Hippocampal formation (tissue), 2 donors: ENCODE measurements around the gene KLHL26.

Source experiments
- DNase-seq, 2 donors: peaks; one replicate each; lab custom pipeline; 2025; lab: John Stamatoyannopoulos, UW

The KLHL26 gene

DNA sequence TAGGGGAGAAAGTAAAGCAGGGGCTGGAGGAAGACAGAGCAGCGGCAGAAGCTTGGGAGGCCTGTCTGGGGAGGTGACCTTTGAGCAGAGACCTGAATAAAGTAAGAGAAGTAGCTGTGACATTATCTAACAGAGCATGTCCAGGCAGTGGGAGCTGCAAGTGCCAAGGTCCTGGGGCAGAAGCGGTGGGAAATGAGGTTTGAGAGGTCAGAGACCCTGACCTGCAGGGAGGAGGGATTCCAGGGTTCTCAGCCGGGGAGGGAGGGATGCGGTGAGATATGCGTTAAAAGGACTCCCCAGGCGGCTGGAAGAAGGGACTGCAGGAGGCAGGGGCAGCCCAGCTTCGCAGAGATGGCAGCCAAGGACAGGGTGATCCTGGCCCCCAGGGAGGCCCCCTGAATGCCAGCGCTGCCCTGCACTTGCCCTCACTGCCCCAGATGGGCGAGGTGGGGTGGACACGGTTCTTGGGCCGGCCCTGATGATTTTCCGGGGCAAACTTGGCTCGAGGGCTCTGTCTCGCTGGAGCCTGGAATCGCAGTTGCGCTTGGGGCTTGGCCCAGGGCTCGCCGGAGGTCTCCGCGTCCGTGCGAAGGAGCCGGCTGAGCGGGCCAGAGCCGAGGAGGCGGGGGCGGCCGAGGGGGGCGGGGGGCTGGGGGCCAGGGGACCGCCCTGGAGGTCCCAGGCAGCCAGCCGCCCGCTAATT is 33.4 kb upstream of the KLHL26 start:
- DNase-seq, result no peak

GRCh38 chr19:18603958-18604819 is 32.6 kb upstream of the KLHL26 start:
- DNase-seq, result no peak

GRCh38 chr19:18604820-18605159 is 32.0 kb upstream of the KLHL26 start:
- DNase-seq, result no peak

DNA sequence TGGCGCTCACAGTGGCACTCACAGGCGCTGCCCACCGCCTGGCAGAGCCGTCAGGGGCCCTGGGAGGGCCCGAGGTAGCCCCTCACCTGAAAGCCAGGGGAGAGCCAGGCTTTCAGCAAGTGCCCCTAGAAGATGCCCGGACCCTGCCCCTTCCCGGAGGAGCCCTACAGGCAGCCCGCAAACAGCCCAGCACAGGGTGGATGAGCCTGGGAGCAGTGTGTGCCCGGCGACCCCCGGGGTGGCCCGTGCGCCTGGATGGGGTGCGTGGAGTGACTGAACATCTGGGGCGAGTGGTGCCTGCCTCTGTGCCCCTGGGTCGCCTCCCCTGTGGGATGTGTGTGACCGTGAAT is 31.7 kb upstream of the KLHL26 start:
- no peak for DNase-seq

DNA sequence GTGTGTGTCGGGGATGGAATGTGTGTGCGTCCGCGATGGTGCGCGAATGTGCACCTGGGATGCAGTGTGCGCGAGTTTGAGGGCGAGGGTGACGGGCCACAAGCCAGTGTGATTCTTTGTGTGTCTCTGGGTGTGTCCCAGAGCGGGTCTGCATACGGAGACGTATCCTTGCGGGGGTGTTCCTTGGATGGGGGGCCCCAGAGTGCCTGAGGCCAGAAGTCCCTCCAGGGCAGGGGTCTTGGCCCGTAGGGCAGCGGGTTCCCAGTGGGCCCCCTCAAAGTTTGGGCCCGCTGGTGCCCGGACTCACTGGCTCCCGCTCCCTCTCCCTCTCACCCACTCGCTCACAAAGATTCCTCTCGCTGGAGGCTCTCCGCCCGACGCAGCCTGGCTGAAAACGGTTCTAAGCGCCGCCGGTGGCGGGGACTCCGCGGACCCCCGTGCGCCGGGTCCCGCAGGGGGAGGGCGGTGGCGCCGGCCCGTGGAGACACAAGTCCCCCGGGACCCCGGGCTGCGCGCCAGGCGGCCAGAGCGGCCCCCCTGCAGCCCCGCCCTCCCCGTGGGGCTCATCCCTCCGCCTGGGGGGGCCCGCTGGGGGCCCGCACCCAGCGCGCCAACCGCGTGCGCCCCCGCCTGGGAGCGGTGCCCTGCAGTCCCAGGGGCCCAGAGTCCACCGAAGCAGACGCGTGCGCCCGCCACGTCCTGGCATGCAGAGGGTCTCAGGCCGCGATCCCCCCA is 31.1 kb upstream of the KLHL26 start:
- no peak for DNase-seq

- DNase-seq, result no peak
These were observed 30.3 kb upstream of the KLHL26 start, which contains the start of gene CRLF1 for GRCh38 chr19:18606281-18607225. Gene CRLF1 (minus strand): TSS chr19:18606799. CDS start chr19:18606656, 143 bp downstream.

DNA sequence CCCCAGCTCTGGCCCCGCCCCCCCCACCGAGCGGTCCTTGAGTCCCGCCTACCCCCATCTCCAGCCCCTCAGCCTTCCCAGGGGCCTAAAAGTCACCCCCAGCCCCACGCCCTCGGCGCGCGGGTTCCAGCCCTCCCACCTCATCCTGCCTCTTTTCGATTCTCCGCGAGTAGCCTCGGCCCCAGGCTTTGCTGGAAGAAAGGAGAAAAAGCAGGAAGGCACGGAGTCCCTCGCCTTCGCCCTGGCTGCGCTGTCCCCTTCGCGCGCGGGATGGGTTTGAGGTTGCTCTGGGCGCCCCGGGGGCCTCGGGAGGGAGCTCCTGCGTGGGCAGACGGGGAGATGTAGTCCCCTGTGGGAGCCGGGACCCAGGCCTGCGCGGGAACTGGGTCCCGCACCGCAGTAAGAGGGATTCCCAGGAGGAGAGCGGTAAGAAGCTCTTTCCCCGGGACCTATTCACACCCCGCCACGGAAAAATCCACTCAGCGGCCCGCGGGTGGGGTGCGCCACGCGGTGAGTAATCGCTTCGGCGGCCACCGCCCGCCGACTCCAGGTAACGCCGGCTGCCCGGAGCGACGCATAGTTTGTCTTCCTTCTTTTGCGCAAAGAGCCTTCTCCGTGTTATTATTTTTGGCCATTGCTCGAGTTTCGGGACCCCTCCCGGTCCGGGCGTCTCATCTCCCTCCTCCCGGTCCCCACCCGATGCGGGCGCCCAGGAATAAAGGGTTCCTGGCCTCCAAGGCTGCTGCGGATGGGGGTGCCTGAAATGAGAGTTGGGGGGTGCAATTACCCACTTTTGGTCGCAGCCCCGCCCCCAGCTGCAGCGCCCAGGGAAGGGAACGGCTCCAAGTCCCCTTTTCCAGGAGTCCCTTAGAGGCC is 29.4 kb upstream of the KLHL26 start:
- DNase-seq, result no peak

GRCh38 chr19:18608102-18608804 is 28.6 kb upstream of the KLHL26 start:
- DNase-seq, result no peak

- DNase-seq, result no peak
These were observed 27.8 kb upstream of the KLHL26 start for GRCh38 chr19:18608805-18609716.

GRCh38 chr19:18609717-18610051 is 27.1 kb upstream of the KLHL26 start:
- DNase-seq, result no peak

GRCh38 chr19:18610245-18610555 is 26.6 kb upstream of the KLHL26 start:
- no peak for DNase-seq

- DNase-seq, result no peak
These were observed 26.1 kb upstream of the KLHL26 start for GRCh38 chr19:18610556-18611326.

DNA sequence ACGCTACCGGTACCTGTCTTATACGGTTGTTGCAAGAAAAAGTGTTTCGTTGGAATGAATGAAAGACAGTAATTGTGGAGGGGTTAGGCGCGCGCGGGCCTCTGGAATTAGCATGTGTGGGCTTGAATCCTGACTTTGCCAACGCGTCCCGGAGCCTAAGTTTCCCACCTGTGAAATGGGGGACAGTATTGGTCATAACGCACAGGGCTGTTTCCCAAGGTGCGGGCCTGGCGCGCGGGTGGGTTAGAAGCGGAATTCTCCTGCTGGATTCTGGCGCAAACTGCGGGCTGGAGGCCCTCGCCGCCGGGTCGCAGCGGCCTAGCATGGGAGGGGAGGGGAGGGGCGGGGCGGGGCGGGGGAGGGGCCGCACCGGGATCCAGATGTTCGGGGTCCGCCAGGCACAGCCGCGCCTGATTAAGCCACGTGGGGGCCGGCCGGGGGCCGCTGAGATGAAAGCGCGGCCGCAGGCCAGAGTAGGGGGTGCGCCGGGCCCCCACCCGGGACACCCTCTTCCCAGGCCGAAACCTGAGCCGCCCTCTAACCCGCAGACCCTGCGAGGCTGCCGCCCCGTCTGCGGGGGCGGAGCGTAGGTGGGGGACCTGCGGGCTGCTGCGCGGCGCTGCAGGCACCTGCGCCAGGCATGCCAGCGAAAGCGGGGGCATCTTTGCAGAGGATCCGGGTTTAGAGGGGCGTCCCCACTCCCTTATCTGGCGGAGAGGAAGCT is 25.3 kb upstream of the KLHL26 start:
- DNase-seq, result no peak

DNA sequence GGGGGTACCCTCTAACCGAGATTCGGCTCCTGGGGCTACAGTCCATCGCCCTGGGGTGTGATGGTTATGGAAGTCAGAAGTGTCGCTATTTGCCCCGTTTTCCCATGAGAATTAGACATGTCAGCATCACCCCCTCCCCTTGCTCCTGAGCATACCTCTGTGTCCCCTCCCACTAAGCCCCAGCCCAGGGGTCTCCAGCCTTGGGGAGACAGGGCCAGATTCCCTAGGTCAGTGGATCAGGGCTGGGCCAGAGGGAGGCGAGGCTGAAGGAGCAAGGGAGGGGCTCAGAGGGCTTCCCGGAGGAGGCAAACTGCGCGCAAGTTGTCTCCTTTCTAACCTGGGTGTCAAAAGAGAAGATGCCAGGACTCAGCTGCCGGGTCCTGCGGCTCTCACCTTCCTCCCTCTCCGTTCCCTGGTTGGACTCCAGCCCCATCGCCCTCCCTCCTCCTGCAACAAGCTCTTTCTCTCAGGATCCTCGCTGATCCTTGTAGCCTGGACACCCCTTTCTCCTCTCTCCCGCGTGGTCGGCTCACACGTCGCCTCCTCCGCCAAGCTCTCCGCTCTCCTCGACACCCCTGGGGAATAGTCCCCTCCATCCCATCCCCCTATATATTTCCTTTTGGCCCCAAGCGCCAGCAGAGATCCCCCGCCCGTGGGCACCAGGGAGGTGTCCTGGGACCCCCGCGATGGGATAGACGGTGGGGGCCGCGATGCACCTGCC is 24.6 kb upstream of the KLHL26 start:
- no peak for DNase-seq

GRCh38 chr19:18612772-18613588 is 23.8 kb upstream of the KLHL26 start, which contains the start of gene TMEM59L:
Gene TMEM59L (plus strand): TSS chr19:18612870. CDS start chr19:18612959, 89 bp downstream.
- DNase-seq, result peak; percentile 23 to 36
